ENCODE results near the gene DCAF5.

Gene DCAF5

DNA sequence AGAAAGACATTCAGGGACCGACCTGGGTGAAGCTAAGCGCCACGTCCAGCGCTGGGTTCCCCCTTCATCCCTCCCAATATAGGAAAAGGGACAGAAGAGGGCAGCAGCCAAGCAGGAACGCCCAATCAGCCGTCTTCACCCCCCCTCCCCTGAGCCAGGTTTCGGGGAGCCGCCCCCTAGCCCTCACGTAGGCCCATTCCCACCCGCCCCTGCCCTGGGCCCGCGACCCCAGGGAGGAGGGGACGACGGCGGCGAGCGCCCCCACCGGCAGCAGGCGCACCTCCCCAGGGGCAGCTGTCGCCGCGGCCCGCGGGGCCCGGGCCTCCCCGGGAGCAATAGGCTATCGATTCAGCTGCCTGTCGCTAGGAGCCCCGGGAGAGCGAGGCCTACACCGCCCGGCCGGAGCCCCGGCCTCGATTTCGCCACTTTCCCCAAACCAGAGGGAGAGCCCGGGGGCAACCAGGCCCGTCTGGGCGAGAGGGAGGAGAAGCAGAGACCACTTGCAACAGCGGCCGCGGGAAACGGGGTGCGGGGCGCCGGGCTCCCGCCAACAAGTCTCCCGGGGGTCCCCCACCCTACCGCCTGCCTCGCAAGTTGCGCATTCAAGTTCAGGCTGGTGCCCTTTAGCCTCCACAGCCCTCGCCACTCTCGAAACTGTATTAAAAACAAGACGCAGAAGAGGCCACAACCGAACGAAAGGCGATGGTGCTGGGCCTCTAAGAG lies 1.3 kb downstream of the DCAF5 start:
- peaks cover 24 to 28% (median 25%) of the 10 kb centered on the region in 10 experiments for H3K4me1 ChIP-seq
- H3K4me2 ChIP-seq, result peak overlapping the region; percentile 83 to 99 (median 91)
- H3K9me3 ChIP-seq (replicated peaks in 1 of 11), result no peaks in the 10 kb centered on the region
- H3K9ac ChIP-seq, result peak overlapping the region; percentile 92 to 98 (median 96)
- peak overlapping the region; percentile 89 to 96 (median 93) for H3K27ac ChIP-seq
- peaks cover 0 to 19% (median 12%) of the 10 kb centered on the region in 11 experiments; a peak in 16 of 22 replicates for H3K27me3 ChIP-seq
- peaks cover 23 to 32% (median 27%) of the 10 kb centered on the region in 11 experiments; a peak in 21 of 22 replicates for H3K36me3 ChIP-seq
- H3K4me3 ChIP-seq, result peak overlapping the region; percentile 88 to 96 (median 92)
- peaks cover 3 to 47% (median 26%) of the 10 kb centered on the region in 11 experiments; a peak in 16 of 22 replicates for H4K20me1 ChIP-seq
- TF ChIP-seq Cebpa-rat (IDR thresholded peaks at IDR 0.05), result no peak

- Histone ChIP-seq H3K9ac (0 out of 22 replicates have a peak overlapping the region, but pooled peaks of 1 of the 11 experiments have one; percentile 97), H3K9me3 (replicated peaks in 1 of 11) (no peaks in the 10 kb centered on the region), H3K4me3 (0 out of 20 replicates have a peak overlapping the region, but pooled peaks of 2 of the 10 experiments have one; percentile 90 to 92), H3K4me1 (peaks cover 24 to 28% (median 25%) of the 10 kb centered on the region in 10 experiments), H4K20me1 (peaks cover 8 to 66% (median 40%) of the 10 kb centered on the region in 11 experiments; a peak in 16 of 22 replicates), H3K36me3 (peaks cover 28 to 47% (median 33%) of the 10 kb centered on the region in 11 experiments; a peak in 21 of 22 replicates), H3K4me2 (peak overlapping the region; percentile 83 to 99 (median 91)), H3K27me3 (peaks cover 0 to 16% (median 11%) of the 10 kb centered on the region in 11 experiments; a peak in 16 of 22 replicates), H3K27ac (no peak overlapping the region)
- TF ChIP-seq Cebpa-rat (IDR thresholded peaks at IDR 0.05), result no peak
These were observed 3.3 kb downstream of the DCAF5 start for GRCh38 chr14:69149461-69150244.

DNA sequence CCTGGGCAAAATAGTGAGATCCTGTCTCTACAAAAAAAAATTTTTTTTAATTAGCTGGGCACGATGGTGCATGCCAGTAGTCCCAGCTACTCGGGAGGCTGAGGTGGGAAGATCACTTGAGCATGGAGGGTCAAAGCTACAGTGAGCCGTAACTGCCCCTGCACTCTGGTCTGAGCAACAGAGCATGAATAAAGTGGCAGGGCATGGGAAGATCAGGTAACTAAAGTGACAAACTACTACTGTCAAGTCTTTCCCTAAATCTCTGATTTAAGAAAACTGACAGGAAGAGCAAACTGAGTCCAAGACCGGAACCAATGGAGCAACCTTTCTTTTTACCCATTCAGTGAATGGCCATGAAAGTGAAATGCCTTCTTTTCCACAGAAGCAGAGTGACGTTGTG lies 10.8 kb downstream of the DCAF5 start:
- H3K4me3 ChIP-seq, result no peak overlapping the region
- peaks cover 0 to 19% (median 0%) of the 10 kb centered on the region in 10 experiments; a peak in 4 of 20 replicates for H3K4me1 ChIP-seq
- peaks cover 28 to 79% (median 45%) of the 10 kb centered on the region in 11 experiments for H3K36me3 ChIP-seq
- H3K27ac ChIP-seq, result no peak overlapping the region
- no peak overlapping the region for H3K4me2 ChIP-seq
- H3K27me3 ChIP-seq, result no peaks in the 10 kb centered on the region
- no peak for TF ChIP-seq Cebpa-rat (IDR thresholded peaks at IDR 0.05)
- no peak overlapping the region for H3K9ac ChIP-seq
- H3K9me3 ChIP-seq (replicated peaks in 1 of 11), result no peaks in the 10 kb centered on the region
- peaks cover 37 to 100% (median 89%) of the 10 kb centered on the region in 11 experiments; a peak in 18 of 22 replicates for H4K20me1 ChIP-seq

DNA sequence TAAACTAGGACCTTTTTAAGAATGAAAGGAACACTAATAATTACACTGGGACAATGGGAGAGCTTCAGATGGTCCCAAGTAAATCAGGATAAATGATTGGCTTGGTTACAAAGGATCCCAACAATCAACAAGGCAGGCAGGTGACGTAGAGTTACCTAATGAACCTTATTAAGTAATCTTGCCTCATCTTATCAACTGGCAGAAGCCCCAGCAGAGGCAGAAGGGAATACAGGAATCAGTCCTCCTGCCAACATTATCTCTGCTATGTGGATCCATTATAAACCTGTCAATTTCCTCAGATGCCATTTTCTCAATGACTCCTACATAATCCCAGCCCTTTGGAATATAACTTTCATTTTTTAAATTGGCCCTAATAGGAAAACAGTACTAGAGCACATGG lies 11.4 kb downstream of the DCAF5 start:
- no peaks in the 10 kb centered on the region for H3K27me3 ChIP-seq
- no peak for TF ChIP-seq Cebpa-rat (IDR thresholded peaks at IDR 0.05)
- no peak overlapping the region for H3K27ac ChIP-seq
- peaks cover 0 to 19% (median 0%) of the 10 kb centered on the region in 10 experiments; a peak in 4 of 20 replicates for H3K4me1 ChIP-seq
- H4K20me1 ChIP-seq, result peaks cover 37 to 100% (median 88%) of the 10 kb centered on the region in 11 experiments; a peak in 18 of 22 replicates
- H3K36me3 ChIP-seq, result peaks cover 23 to 77% (median 43%) of the 10 kb centered on the region in 11 experiments
- H3K4me3 ChIP-seq, result no peak overlapping the region
- H3K9me3 ChIP-seq (replicated peaks in 1 of 11), result no peaks in the 10 kb centered on the region
- H3K9ac ChIP-seq, result no peak overlapping the region
- no peak overlapping the region for H3K4me2 ChIP-seq

GRCh38 chr14:69139743-69140142 lies 13.2 kb downstream of the DCAF5 start:
- Histone ChIP-seq H3K9me3 (replicated peaks in 1 of 11) (no peaks in the 10 kb centered on the region), H3K27ac (no peak overlapping the region), H3K4me3 (no peak overlapping the region), H3K27me3 (no peaks in the 10 kb centered on the region), H3K4me1 (peaks cover 0 to 19% (median 0%) of the 10 kb centered on the region in 10 experiments; a peak in 4 of 20 replicates), H3K9ac (no peak overlapping the region), H4K20me1 (peaks cover 32 to 100% (median 89%) of the 10 kb centered on the region in 11 experiments; a peak in 18 of 22 replicates), H3K4me2 (no peak overlapping the region), H3K36me3 (peaks cover 19 to 81% (median 39%) of the 10 kb centered on the region in 11 experiments)
- TF ChIP-seq Cebpa-rat (IDR thresholded peaks at IDR 0.05), result no peak

DNA sequence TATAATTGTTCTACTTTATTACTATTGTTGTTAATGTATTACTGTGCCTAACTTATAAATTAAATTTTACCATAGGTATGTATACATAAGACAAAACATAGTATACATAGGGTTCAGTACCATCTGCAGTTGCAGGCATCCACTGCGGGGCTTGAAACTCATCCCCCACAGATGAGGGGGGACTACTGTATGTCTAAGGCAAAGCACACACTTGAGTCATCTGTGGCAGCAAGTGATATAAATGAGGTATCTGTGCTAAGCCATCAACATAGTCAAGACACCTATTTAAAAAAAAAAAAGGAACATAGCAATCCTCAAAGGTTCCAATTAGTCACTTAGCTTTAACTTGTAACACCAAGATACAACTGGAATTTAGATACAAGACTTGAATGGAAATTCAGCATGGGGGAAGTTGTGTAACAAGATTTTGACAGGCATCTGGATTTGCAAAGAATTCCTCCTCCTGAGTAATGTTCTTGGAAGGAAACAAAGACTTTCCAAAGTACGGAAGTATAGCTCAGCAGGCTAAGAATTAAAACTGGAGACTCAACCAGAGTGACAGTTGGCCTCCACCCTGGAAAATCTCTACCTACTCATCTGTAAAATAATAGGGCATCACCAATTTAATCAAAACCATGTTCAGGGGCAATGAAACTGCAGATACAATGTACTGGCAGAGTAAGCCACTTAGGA lies 14.9 kb downstream of the DCAF5 start:
- H3K9me3 ChIP-seq (replicated peaks in 1 of 11), result no peaks in the 10 kb centered on the region
- peaks cover 0 to 29% (median 3%) of the 10 kb centered on the region in 10 experiments; a peak in 8 of 20 replicates for H3K4me1 ChIP-seq
- no peak for TF ChIP-seq Cebpa-rat (IDR thresholded peaks at IDR 0.05)
- peaks cover 39 to 100% (median 90%) of the 10 kb centered on the region in 11 experiments; a peak in 18 of 22 replicates for H4K20me1 ChIP-seq
- H3K9ac ChIP-seq, result no peak overlapping the region
- H3K4me3 ChIP-seq, result no peak overlapping the region
- H3K27ac ChIP-seq, result no peak overlapping the region
- peaks cover 13 to 76% (median 31%) of the 10 kb centered on the region in 11 experiments; a peak in 20 of 22 replicates for H3K36me3 ChIP-seq
- H3K4me2 ChIP-seq, result no peak overlapping the region
- H3K27me3 ChIP-seq, result no peaks in the 10 kb centered on the region

DNA sequence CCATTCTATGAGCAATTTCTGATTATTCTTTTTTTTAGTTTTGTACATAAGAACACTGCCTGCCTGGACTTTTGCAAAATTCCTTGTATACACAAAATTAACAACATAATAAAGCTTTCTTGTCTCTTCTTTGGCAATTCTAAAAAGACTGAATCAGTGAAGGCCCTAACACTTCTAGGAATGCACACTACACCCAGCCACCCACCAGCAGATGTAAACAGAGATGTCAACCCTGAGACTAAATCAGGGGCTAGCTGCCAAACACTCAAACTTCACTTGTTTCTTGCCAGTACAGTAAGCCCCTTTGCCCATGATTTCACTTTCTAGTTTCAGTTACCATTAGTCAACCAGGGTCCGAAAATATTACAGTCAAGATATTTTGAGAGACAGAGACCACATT lies 15.5 kb downstream of the DCAF5 start:
- Histone ChIP-seq H3K4me2 (no peak overlapping the region), H3K27ac (no peak overlapping the region), H4K20me1 (peaks cover 39 to 100% (median 87%) of the 10 kb centered on the region in 11 experiments; a peak in 18 of 22 replicates)

GRCh38 chr14:69135133-69135532 lies 17.8 kb downstream of the DCAF5 start:
- H3K27me3 ChIP-seq, result no peaks in the 10 kb centered on the region
- no peak overlapping the region for H3K4me2 ChIP-seq
- peaks cover 10 to 55% (median 23%) of the 10 kb centered on the region in 11 experiments; a peak in 20 of 22 replicates for H3K36me3 ChIP-seq
- H4K20me1 ChIP-seq, result peaks cover 33 to 100% (median 79%) of the 10 kb centered on the region in 11 experiments; a peak in 19 of 22 replicates
- no peak overlapping the region for H3K27ac ChIP-seq
- H3K4me3 ChIP-seq, result no peak overlapping the region
- peaks cover 0 to 50% (median 12%) of the 10 kb centered on the region in 10 experiments; a peak in 14 of 20 replicates for H3K4me1 ChIP-seq
- no peak overlapping the region for H3K9ac ChIP-seq
- no peaks in the 10 kb centered on the region for H3K9me3 ChIP-seq (replicated peaks in 1 of 11)
- no peak for TF ChIP-seq Cebpa-rat (IDR thresholded peaks at IDR 0.05)

More for the DNA sequence above, 15.5 kb downstream of the DCAF5 start:
- no peak for TF ChIP-seq Cebpa-rat (IDR thresholded peaks at IDR 0.05)
- Histone ChIP-seq H3K27me3 (no peaks in the 10 kb centered on the region), H3K4me1 (peaks cover 0 to 31% (median 3%) of the 10 kb centered on the region in 10 experiments; a peak in 8 of 20 replicates), H3K4me3 (no peak overlapping the region), H3K9me3 (replicated peaks in 1 of 11) (no peaks in the 10 kb centered on the region), H3K36me3 (peaks cover 10 to 71% (median 31%) of the 10 kb centered on the region in 11 experiments; a peak in 20 of 22 replicates), H3K9ac (no peak overlapping the region)

Measured in BLaER1 treated with 17β-estradiol and CSF1 and Interleukin-3, amounts not matched to agents 10 nM and 100 nM (cell line).